ENCODE results near the gene MAML2. TPM values are rescaled to one million over a fixed set of nuclear protein-coding genes. Genes with fewer than 3 reads are reported as not detected.

The MAML2 gene
- total RNA-seq, 1 experiment from 2014 or later, result 22.7 TPM

DNA sequence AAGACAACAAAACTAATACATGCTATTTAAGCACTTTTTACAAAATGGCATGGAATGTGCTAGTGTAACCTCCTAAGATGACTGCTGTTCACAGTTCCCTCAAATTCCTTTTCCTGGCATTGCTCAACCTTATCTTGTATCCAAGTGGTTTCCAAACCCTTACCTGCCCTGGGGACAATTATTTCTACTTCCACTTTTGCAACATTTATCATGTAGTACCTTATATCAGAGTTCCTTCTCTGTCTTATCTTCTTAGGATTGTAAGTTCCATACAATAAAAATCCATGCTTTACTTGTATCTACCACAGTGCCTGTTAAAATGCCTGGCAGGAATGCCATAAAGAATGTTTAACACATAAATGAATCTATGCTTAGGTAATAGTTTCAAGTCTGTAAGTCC, 309.9 kb downstream of the MAML2 start:
- BruUV-seq (replicated peaks), result no TSS peak
- Mint-ChIP-seq H3K27me3 (ENCODE audit: unreplicated experiment) (no peaks in the 10 kb centered on the region), H3K4me1 (ENCODE audit: low read depth, unreplicated experiment) (peaks cover 34% of the 10 kb centered on the region), H3K27ac (ENCODE audit: unreplicated experiment) (no peak overlapping the region), H3K36me3 (ENCODE audit: insufficient read depth, unreplicated experiment) (no peaks in the 10 kb centered on the region), H3K9me3 (ENCODE audit: low read depth, unreplicated experiment) (no peaks in the 10 kb centered on the region), H3K4me3 (ENCODE audit: low read depth, unreplicated experiment) (no peak overlapping the region)
- no peak for DNase-seq
- CTCF ChIA-PET, result no interaction called here
- TF ChIP-seq, protein P1, sequence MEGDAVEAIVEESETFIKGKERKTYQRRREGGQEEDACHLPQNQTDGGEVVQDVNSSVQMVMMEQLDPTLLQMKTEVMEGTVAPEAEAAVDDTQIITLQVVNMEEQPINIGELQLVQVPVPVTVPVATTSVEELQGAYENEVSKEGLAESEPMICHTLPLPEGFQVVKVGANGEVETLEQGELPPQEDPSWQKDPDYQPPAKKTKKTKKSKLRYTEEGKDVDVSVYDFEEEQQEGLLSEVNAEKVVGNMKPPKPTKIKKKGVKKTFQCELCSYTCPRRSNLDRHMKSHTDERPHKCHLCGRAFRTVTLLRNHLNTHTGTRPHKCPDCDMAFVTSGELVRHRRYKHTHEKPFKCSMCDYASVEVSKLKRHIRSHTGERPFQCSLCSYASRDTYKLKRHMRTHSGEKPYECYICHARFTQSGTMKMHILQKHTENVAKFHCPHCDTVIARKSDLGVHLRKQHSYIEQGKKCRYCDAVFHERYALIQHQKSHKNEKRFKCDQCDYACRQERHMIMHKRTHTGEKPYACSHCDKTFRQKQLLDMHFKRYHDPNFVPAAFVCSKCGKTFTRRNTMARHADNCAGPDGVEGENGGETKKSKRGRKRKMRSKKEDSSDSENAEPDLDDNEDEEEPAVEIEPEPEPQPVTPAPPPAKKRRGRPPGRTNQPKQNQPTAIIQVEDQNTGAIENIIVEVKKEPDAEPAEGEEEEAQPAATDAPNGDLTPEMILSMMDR (IDR thresholded peaks at IDR 0.05; ENCODE audit: unreplicated experiment), result no peak
- intact Hi-C loops (cut with micrococcal nuclease; ENCODE audit: unreplicated experiment), result no loop called here

DNA sequence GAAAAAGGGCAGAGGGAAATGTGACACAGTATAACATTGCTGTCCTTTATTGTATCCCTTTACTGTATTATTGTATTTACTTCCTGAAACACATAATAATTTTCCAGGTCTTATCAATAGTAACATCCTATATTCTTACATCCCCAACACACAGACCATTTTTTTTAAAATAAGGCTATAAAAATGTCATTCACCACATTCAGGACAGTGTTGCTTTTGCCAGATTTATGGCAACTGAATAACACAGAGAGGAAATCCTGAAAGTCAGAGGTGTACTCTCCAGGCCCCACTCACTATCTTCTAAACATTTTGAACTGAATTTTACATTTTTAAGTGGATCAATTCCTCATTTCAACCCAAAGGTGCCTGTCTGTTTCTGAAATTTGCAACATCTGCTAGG, 314.2 kb downstream of the MAML2 start:
- Mint-ChIP-seq H3K36me3 (ENCODE audit: insufficient read depth, unreplicated experiment) (peaks cover 1% of the 10 kb centered on the region), H3K4me3 (ENCODE audit: low read depth, unreplicated experiment) (no peak overlapping the region), H3K27ac (ENCODE audit: unreplicated experiment) (no peak overlapping the region), H3K4me1 (ENCODE audit: low read depth, unreplicated experiment) (peaks cover 12% of the 10 kb centered on the region), H3K9me3 (ENCODE audit: low read depth, unreplicated experiment) (no peaks in the 10 kb centered on the region), H3K27me3 (ENCODE audit: unreplicated experiment) (no peaks in the 10 kb centered on the region)
- intact Hi-C loops (cut with micrococcal nuclease; ENCODE audit: unreplicated experiment), result no loop called here
- CTCF ChIA-PET, result no interaction called here
- no TSS peak for BruUV-seq (replicated peaks)
- TF ChIP-seq, protein P1 (IDR thresholded peaks at IDR 0.05; ENCODE audit: unreplicated experiment), result no peak
- no peak for DNase-seq

DNA sequence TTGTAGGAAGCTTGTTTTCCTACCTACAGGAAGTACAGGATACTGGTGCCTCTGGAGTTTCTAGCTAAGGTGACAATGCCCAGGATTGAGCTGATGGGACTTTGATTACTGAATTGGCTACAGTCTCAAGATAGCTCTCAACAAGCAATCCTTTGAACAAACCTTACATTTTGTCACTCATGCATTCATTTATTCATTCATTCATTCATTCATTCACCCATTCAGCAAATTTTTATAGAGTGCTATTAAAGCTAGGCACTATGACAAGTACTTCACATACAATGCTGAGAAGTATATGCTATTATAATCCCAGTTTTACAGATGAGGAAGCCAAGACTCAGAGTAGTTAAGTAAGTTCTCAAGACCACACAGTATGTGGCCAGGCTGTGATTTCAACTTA, 316.0 kb downstream of the MAML2 start:
- TF ChIP-seq, protein P1 (IDR thresholded peaks at IDR 0.05; ENCODE audit: unreplicated experiment), result no peak
- H3K36me3 Mint-ChIP-seq (ENCODE audit: insufficient read depth, unreplicated experiment), result peaks cover 5% of the 10 kb centered on the region
- no peak overlapping the region for H3K4me3 Mint-ChIP-seq (ENCODE audit: low read depth, unreplicated experiment)
- H3K9me3 Mint-ChIP-seq (ENCODE audit: low read depth, unreplicated experiment), result no peaks in the 10 kb centered on the region
- H3K4me1 Mint-ChIP-seq (ENCODE audit: low read depth, unreplicated experiment), result no peaks in the 10 kb centered on the region
- CTCF ChIA-PET, result no interaction called here
- H3K27ac Mint-ChIP-seq (ENCODE audit: unreplicated experiment), result no peak overlapping the region
- intact Hi-C loops (cut with micrococcal nuclease; ENCODE audit: unreplicated experiment), result no loop called here
- no TSS peak for BruUV-seq (replicated peaks)
- no peak for DNase-seq
- H3K27me3 Mint-ChIP-seq (ENCODE audit: unreplicated experiment), result no peaks in the 10 kb centered on the region

DNA sequence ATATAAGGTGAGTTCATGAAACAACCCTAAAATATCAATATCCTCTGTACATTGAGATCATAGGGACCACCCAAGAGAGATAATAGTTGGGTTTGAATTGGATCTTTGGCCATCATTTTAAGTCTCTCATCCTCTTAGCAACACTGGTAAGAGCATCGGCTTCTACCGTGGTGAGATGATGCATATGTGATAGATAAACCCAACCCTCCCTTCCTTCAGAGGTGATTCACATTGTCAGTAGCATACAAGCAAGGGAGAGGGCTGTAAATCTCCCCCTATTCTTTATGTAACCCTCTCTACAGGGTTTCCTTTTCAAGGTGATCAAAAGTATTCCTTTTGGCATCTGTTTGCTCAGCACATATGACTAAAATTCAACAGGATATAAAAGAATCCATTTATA, 316.7 kb downstream of the MAML2 start:
- TF ChIP-seq, protein P1 (IDR thresholded peaks at IDR 0.05; ENCODE audit: unreplicated experiment), result no peak
- Mint-ChIP-seq H3K4me3 (ENCODE audit: low read depth, unreplicated experiment) (no peak overlapping the region), H3K4me1 (ENCODE audit: low read depth, unreplicated experiment) (no peaks in the 10 kb centered on the region), H3K36me3 (ENCODE audit: insufficient read depth, unreplicated experiment) (peaks cover 5% of the 10 kb centered on the region), H3K27me3 (ENCODE audit: unreplicated experiment) (no peaks in the 10 kb centered on the region), H3K9me3 (ENCODE audit: low read depth, unreplicated experiment) (no peaks in the 10 kb centered on the region), H3K27ac (ENCODE audit: unreplicated experiment) (no peak overlapping the region)
- intact Hi-C loops (cut with micrococcal nuclease; ENCODE audit: unreplicated experiment), result no loop called here
- BruUV-seq (replicated peaks), result no TSS peak
- CTCF ChIA-PET, result no interaction called here
- no peak for DNase-seq

DNA sequence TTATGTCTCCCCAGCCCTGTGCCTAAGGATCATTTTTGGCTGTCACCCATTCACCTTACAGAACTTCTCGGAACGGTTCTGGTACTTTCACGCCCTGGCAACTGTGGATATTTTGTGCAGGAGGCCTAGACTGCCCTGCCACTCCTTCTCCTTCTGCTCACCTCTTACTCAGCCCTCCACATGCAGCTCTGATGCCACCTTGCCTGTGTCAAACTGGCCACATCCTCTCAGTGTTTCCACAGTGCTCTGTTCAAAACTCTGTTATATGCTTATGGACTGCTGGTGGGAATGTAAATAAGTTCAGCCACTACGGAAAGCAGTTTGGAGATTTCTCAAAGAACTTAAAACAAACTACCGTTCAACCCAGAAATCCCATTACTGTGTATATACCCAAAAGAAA, 318.3 kb downstream of the MAML2 start:
- TF ChIP-seq, protein P1 (IDR thresholded peaks at IDR 0.05; ENCODE audit: unreplicated experiment), result no peak
- CTCF ChIA-PET, result no interaction called here
- Mint-ChIP-seq H3K27me3 (ENCODE audit: unreplicated experiment) (no peaks in the 10 kb centered on the region), H3K4me1 (ENCODE audit: low read depth, unreplicated experiment) (no peaks in the 10 kb centered on the region), H3K36me3 (ENCODE audit: insufficient read depth, unreplicated experiment) (peaks cover 5% of the 10 kb centered on the region), H3K27ac (ENCODE audit: unreplicated experiment) (no peak overlapping the region), H3K4me3 (ENCODE audit: low read depth, unreplicated experiment) (no peak overlapping the region), H3K9me3 (ENCODE audit: low read depth, unreplicated experiment) (no peaks in the 10 kb centered on the region)
- no peak for DNase-seq
- BruUV-seq (replicated peaks), result no TSS peak
- intact Hi-C loops (cut with micrococcal nuclease; ENCODE audit: unreplicated experiment), result no loop called here

Measured in Calu3 (cell line).